Brain microvascular endothelial cell (primary cell): ENCODE results near the gene THBS2.

Experiments used
- DNase-seq: peaks from one replicate; pipeline ENCODE4 v3.0.0-alpha.2; 2020
- H3K27ac ChIP-seq: fragments of 250-450 bp; sonication (Bioruptor Pico); 2 replicates; pipeline ENCODE4 v1.5.1; 2020; ENCODE audit warnings: mild to moderate bottlenecking, moderate library complexity
- H3K27me3 ChIP-seq: fragments of 250-450 bp; sonication (Bioruptor Pico); replicated peaks from 2 replicates; pipeline ENCODE4 v1.5.1; 2020; ENCODE audit warnings: mild to moderate bottlenecking
- H3K36me3 ChIP-seq: fragments of 250-450 bp; sonication (Bioruptor Pico); replicated peaks from 2 replicates; pipeline ENCODE4 v1.5.1; 2020; ENCODE audit warnings: mild to moderate bottlenecking
- H3K4me3 ChIP-seq: 2 replicates; pipeline ENCODE4 v1.5.1; 2011; ENCODE audit warnings: low read depth, mild to moderate bottlenecking, control low read depth, low read length, moderate library complexity
- in situ Hi-C: cut with HindIII; loops from 2 replicates; pipeline ENCODE4 v1.10.0; 2017; ENCODE audit warnings: low sequenced_read_pairs, low pct_ligation_motif_present
- TF ChIP-seq, protein P1 (sequence below): IDR thresholded peaks from 2 replicates; pipeline ENCODE4 v1.5.1; 2011; ENCODE audit warnings: low read depth, mild to moderate bottlenecking, moderate library complexity, low read length, control low read depth, inconsistent platforms; ENCODE audit errors: missing control alignments

THBS2 gene

DNA sequence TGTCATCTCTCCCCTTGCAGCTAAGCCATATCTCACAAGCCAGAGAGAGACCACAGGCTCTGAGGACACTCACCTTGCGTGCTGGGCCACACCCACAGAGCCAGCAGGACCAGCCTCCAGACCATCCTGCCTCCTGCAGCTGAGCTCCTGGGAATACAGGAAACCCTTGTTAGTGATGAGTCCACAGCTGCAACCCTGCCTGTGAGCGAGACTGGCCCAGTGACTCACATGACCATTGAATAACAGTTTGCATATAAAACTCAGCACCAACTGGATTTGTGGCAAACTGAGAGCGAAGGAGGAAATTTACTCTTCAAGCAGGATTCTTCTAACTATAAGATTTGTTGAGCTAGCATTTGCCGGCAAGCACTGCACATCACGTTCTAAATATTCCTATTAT is 3.0 kb downstream of the THBS2 start:
- peak overlapping the region; percentile 38 for H3K27ac ChIP-seq
- H3K36me3 ChIP-seq, result peaks cover 49% of the 10 kb centered on the region
- TF ChIP-seq, protein P1, sequence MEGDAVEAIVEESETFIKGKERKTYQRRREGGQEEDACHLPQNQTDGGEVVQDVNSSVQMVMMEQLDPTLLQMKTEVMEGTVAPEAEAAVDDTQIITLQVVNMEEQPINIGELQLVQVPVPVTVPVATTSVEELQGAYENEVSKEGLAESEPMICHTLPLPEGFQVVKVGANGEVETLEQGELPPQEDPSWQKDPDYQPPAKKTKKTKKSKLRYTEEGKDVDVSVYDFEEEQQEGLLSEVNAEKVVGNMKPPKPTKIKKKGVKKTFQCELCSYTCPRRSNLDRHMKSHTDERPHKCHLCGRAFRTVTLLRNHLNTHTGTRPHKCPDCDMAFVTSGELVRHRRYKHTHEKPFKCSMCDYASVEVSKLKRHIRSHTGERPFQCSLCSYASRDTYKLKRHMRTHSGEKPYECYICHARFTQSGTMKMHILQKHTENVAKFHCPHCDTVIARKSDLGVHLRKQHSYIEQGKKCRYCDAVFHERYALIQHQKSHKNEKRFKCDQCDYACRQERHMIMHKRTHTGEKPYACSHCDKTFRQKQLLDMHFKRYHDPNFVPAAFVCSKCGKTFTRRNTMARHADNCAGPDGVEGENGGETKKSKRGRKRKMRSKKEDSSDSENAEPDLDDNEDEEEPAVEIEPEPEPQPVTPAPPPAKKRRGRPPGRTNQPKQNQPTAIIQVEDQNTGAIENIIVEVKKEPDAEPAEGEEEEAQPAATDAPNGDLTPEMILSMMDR, result peak; percentile 19
- no peaks in the 10 kb centered on the region for H3K27me3 ChIP-seq
- DNase-seq, result peak; percentile 91
- H3K4me3 ChIP-seq, result peak overlapping the region; percentile 87
- in situ Hi-C loops, result no loop called here

DNA sequence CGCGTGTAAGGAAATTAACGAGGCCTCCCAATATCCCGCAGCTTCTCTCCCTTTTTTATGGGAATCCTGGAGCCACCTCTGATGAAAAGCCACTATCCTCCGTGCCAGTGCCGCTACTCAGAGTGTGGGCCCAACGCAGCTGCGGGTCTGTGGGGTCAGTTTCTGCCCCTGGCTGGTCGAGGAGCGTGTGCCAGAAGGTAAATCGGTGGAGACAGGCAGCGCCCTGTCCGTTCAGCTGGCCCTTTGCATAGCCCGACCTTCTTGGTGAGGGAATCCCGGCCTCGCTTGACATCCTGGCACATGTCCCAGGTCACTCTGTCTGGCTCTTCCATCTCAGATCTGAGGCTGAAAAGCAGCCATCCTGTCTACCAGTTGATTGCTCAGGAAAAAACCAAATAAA is 4.6 kb downstream of the THBS2 start:
- Histone ChIP-seq H3K27ac (no peak overlapping the region), H3K27me3 (no peaks in the 10 kb centered on the region), H3K4me3 (no peak overlapping the region), H3K36me3 (peaks cover 63% of the 10 kb centered on the region)
- DNase-seq, result no peak
- TF ChIP-seq, protein P1, result no peak
- in situ Hi-C loops, result no loop called here

DNA sequence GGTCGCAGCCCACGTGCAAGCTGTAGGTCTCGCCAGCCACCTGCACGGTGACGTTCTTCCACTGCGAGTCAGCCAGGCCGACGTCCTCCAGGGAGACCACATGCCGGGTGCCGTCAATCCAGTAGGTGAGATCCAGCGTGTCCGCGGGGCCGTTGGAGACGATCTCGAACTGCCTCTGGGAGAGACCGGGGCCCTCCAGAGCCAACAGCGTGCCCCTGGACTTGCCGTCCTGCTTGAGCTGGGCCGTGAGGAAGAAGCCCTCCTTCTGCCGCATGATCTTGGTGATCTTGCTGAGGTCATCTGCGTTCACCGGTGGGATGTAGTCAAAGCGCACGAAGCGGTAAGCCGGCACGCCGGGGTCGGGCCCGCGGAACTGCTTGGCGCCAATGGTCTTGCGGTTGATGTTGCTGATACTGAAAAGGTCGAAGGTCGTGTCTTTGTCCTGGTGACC is 5.1 kb downstream of the THBS2 start:
- Histone ChIP-seq H3K27ac (no peak overlapping the region), H3K4me3 (no peak overlapping the region), H3K27me3 (no peaks in the 10 kb centered on the region), H3K36me3 (peaks cover 65% of the 10 kb centered on the region)
- no peak for DNase-seq
- in situ Hi-C loops, result no loop called here
- TF ChIP-seq, protein P1, result no peak

DNA sequence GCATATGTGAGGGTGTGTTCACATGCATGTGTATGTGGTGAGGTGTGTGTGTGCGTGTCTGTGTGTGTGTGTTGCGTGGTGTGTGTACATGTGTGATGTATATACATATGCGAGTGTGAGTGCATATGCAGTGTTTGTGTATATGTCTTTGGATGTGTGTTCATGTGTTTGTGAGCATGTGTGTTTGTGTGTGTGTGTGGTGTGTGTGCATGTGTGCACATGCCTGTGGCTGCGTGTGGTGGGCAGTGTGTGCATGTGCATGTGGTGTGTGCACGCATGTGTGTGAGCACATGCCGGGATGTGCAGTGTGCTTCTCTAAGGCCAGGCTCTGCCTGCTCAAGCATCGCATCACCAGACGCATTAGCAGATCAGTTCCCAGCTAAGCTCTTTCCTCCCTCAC is 5.7 kb downstream of the THBS2 start:
- H3K27me3 ChIP-seq, result no peaks in the 10 kb centered on the region
- H3K36me3 ChIP-seq, result peaks cover 70% of the 10 kb centered on the region
- no peak overlapping the region for H3K27ac ChIP-seq
- in situ Hi-C loops, result no loop called here
- H3K4me3 ChIP-seq, result no peak overlapping the region
- no peak for DNase-seq
- TF ChIP-seq, protein P1, result no peak

DNA sequence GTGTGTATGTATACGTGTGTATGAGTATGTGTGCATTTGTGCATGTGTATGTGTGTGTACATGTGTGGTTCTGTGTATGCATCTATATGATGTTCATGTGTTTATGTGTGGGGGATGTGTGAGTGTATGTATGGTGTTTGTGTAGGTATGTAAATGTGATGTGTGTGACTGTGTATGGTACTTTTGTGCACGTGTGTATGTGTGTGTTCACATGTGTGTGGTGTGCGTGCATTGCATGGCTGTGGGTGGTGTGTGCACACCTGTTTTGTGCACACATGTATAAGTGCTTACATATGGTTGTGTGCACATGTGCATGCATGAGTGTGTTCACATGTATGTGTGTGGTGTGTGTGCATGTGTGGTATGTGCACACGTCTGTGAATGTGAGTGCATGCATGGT is 6.2 kb downstream of the THBS2 start:
- in situ Hi-C loops, result no loop called here
- Histone ChIP-seq H3K27ac (no peak overlapping the region), H3K36me3 (peaks cover 69% of the 10 kb centered on the region), H3K27me3 (no peaks in the 10 kb centered on the region), H3K4me3 (no peak overlapping the region)
- DNase-seq, result no peak
- TF ChIP-seq, protein P1, result no peak

DNA sequence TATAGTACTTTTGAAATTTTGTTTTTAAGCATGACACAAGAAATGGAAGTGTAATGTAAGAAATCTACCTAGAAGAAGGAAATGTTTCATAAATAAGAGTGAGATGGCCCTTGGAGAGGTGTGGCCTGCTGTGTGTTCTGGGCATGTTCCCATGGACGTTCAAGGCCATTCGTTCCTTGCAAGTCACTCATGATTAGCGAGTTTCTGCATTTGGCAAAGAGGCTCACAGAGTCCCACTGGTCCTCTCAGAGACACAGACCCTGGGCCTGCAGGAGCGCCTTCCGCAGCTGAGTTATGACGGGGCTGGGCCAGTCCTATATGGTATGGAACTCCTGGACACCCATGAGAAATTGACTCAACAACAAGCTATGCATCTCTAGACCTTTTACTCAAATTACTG is 7.2 kb downstream of the THBS2 start:
- DNase-seq, result no peak
- H3K27ac ChIP-seq, result no peak overlapping the region
- in situ Hi-C loops, result no loop called here
- TF ChIP-seq, protein P1, result no peak
- H3K4me3 ChIP-seq, result no peak overlapping the region
- no peaks in the 10 kb centered on the region for H3K27me3 ChIP-seq
- H3K36me3 ChIP-seq, result peaks cover 72% of the 10 kb centered on the region
